H1 (cell line): Measurements from ENCODE around the gene PTH1R. TPM values are rescaled to one million over a fixed set of nuclear protein-coding genes. Genes with fewer than 3 reads are reported as not detected.

Experiments used
- GABPA ChIP-seq: IDR thresholded peaks from 2 replicates; pipeline ENCODE4 v1.6.1; 2011; ENCODE audit warnings: mild to moderate bottlenecking, low read length, moderate library complexity, borderline replicate concordance; ENCODE audit not compliant: insufficient read depth
- POU5F1 ChIP-seq: IDR thresholded peaks from 2 replicates; pipeline ENCODE4 v1.6.1; 2011; ENCODE audit warnings: low read depth, mild to moderate bottlenecking, low read length, moderate library complexity
- SIN3A ChIP-seq, 2 experiments: IDR thresholded peaks in 1 of 2; conservative IDR thresholded peaks in 1 of 2; 2 replicates each; pipeline ENCODE4 v1.6.1; 2011 to 2012; ENCODE audit warnings: low read length in 2 of 2, improper control_type of control experiment in 1 of 2, low read depth in 1 of 2, mild to moderate bottlenecking in 1 of 2
- SUZ12 ChIP-seq: fragments of 200-600 bp; sonication (generic); IDR thresholded peaks from 2 replicates; pipeline ENCODE4 v1.6.1; 2012; ENCODE audit warnings: mild to moderate bottlenecking, inconsistent platforms, low read length, moderate library complexity, mixed read lengths
- polyA plus RNA-seq, 7 experiments: library from polyadenylated mRNA; depleted of rRNA in 3 of 7; stranded (reverse) in 5 of 7; unstranded in 2 of 7; fragments of >200 nt in 5 of 7; fragments of 200-250 nt in 2 of 7; gene quantifications; 1 replicate in 5 of 7; 2 replicates in 1 of 7; 4 replicates in 1 of 7; pipeline versions ENCODE4 v1.2.1 to v1.2.3, GENCODE V29; 2011 to 2013; ENCODE audit warnings: missing spikeins in 2 of 7, mixed read lengths in 2 of 7
- total RNA-seq: library from RNA; stranded (reverse); fragmentation: NEBNext Ultra II Directional; extraction: Animal tissue kit (Norgen Biotek cat#: 25700); gene quantifications from 2 replicates; pipeline ENCODE4 v1.2.1, GENCODE V29; 2021

The PTH1R gene
- total and polyA plus RNA-seq, 2 of the 8 experiments (the other 6 are each of a cell fraction or from before 2014, with no cell fraction given), result 0.57 to 1.5 TPM

DNA sequence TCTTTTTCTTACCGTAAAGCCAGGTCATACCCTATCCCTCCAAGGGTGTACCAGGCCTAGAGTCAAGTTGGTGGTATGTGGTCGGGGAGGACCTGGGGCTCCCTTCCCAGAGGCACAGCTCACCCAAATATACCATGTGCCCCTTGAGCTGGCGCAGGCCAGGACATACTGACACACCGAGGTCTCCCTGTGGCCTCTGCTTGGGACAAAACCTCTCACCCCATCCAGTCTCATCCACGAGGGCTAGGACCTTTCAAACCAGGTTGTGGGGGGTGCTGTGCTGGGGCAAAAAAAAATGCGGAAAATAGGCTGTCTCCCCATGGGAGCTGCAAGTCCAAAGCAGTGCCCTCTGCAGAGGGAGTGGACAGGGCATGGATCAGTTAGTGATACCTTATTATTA, 22.8 kb downstream of the PTH1R start (continued):
- TF ChIP-seq POU5F1 (no peak), SIN3A (conservative IDR thresholded peaks at IDR 0.05 in 1 of 2, IDR thresholded peaks at IDR 0.05 in 1 of 2; ENCODE audit: low read depth in 1 of 2, low read length in 2 of 2) (no peak), GABPA (no peak), SUZ12 (no peak)
